Measurements from ENCODE around the gene KCNAB2.

The KCNAB2 gene

DNA sequence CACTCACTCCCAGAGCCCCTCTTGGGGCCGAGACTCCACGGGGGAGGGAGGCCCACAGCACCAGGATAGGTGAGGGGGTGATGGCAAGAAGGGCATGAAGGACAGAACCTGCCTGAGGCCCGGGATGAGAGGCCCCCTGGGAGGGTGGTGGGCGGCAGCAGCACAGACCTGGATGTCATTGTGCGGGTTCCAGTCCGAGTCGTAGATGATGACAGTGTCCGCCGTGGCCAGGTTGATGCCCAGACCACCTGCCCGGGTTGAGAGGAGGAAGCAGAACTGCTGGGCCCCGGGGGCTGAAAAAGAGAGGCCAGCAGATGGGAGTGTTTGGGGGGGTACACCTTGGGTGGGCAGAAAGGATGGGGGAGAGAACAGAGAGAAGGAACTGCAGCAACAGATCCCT lies 84.3 kb downstream of the KCNAB2 start:
- H3K4me3 ChIP-seq (ENCODE audit: low read depth, low read length), result no peak overlapping the region
- DNase-seq (ENCODE audit: low read depth), result no peak
- TF ChIP-seq, protein P1, sequence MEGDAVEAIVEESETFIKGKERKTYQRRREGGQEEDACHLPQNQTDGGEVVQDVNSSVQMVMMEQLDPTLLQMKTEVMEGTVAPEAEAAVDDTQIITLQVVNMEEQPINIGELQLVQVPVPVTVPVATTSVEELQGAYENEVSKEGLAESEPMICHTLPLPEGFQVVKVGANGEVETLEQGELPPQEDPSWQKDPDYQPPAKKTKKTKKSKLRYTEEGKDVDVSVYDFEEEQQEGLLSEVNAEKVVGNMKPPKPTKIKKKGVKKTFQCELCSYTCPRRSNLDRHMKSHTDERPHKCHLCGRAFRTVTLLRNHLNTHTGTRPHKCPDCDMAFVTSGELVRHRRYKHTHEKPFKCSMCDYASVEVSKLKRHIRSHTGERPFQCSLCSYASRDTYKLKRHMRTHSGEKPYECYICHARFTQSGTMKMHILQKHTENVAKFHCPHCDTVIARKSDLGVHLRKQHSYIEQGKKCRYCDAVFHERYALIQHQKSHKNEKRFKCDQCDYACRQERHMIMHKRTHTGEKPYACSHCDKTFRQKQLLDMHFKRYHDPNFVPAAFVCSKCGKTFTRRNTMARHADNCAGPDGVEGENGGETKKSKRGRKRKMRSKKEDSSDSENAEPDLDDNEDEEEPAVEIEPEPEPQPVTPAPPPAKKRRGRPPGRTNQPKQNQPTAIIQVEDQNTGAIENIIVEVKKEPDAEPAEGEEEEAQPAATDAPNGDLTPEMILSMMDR (conservative IDR thresholded peaks at IDR 0.05; ENCODE audit: low read depth, low read length), result no peak

DNA sequence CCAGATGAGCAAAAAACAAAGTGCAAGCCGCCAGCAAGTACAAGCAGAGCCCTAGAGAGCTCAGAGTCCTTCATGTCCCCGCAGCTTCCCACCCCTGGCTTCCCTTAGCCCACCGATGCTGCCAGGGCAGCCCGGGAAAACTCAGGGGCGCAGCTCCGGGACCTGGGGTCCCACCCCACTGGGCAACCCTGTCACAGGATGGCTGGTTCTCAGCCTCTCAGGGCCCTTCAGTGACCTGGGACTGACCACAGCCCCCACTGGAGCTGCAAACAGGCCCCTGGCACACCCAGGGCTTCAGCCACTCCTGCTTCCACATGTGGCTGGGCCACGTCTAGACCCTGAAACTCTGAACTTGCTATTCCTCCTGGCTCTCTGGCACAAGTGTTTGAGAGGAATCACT lies 84.9 kb downstream of the KCNAB2 start:
- TF ChIP-seq, protein P1 (conservative IDR thresholded peaks at IDR 0.05; ENCODE audit: low read depth, low read length), result no peak
- no peak overlapping the region for H3K4me3 ChIP-seq (ENCODE audit: low read depth, low read length)
- DNase-seq (ENCODE audit: low read depth), result no peak

DNA sequence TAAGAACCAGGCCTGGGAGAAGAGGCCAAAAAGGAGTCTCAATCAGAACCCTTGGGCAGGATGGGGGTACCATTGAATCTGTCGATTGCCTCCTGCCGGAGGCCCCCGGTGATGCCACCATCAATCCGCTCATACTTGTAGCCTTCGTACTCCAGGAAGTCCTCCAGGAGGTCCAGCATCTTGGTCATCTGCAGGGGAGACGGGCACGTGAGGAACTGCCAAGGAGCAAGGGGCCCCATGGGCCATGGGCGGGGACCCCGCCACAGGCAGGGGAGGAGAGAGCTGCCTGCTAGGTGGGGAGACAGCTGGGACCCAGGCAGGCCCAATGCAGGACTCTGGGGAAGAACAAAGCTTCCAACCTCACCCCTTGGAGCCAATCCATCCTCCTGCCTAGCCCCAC lies 85.9 kb downstream of the KCNAB2 start:
- TF ChIP-seq, protein P1 (conservative IDR thresholded peaks at IDR 0.05; ENCODE audit: low read depth, low read length), result no peak
- DNase-seq (ENCODE audit: low read depth), result no peak
- H3K4me3 ChIP-seq (ENCODE audit: low read depth, low read length), result no peak overlapping the region

DNA sequence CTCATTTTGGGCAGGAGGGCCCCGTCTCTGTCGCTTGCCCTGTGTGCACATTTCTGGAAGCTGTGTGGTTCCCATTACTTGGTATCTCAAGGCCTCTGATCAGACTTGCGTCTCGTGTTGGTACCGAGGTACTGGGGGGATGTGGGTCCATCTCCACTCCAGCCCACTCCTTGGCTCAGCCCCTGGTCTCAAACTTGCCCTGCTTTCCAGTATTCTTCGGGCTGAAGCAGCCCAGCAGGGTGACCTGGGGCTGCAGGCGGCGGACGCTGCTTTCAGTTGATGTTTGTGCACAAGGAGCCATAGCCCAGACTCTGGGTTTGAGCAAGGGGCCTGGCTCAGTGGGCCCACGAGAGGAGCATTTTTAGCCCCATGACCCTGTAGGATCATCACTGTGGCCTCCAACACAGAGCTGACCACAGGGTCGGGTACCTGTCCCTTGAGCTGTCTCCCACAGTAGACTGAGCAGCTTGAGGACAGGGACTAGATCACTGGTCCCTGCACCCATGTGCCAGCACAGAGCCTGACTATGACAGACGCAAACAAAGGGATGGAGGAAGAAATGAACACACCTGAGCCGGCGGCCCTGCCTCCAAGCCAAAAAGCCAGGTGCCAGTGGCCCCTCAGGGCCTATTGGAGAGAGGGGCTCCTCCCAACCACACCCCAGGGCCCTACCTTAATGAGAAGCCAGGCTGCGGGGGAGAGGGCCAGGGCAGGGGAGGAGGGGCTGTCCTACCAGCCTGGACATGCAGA lies 87.6 kb downstream of the KCNAB2 start:
- DNase-seq (ENCODE audit: low read depth), result no peak

DNA sequence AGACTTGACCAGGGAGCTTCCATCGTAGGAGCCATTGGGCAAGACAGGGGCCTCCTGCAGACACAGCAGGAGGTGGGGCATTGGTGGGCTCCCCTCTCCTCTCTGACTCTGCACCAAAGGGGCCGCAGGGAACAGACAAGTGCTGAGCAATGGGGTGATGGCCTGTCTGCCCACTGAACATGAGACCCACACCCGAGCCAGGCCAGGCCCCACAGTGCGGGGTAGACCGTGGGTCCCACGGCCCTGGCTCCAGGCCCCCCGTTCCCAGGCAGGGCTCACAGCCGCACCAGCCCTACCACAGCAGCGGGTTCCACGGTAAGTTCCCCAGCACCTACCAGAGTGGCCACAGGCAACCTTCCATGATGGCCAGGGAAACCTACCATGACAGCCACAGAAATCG lies 88.5 kb downstream of the KCNAB2 start:
- DNase-seq (ENCODE audit: low read depth), result no peak
- TF ChIP-seq, protein P1 (conservative IDR thresholded peaks at IDR 0.05; ENCODE audit: low read depth, low read length), result no peak
- no peak overlapping the region for H3K4me3 ChIP-seq (ENCODE audit: low read depth, low read length)

More for the DNA sequence above, 87.6 kb downstream of the KCNAB2 start:
- H3K4me3 ChIP-seq (ENCODE audit: low read depth, low read length), result no peak overlapping the region
- TF ChIP-seq, protein P1 (conservative IDR thresholded peaks at IDR 0.05; ENCODE audit: low read depth, low read length), result no peak

DNA sequence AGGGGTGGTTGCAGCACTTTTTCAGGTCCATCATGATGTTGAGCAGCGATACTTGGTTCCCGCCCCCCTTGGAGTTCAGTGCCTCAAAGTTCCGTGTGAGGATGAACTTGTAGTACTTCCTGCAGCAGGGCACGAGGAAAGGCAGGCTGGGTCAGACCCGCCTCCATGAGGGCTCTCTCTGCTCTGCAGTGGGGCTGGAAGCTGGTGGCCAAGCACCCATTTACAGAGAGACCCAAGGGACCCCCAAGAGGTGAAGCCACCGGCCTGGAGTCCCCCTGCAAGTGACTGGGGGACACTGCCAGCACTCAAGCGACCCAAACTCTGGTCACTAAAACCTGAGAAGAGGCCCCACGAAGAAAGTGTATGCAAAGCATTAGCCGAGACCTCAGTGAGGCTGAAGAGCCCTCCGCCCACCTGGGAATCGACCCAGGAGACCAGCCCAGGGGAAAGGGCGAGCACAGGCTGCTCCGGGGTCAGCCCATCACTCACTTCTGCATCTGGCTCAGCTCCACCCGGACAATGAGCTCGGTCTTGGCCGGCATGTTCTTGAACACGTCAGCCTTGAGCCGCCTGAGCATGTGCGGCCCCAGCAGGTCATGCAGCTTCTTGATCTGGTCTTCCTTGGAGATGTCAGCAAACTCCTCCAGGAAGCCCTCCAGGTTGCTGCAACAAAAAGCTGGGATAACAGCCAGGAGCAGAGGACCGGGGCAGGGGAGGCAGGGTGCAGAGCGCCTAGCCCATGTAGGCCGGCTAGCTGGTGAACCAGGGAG lies 89.2 kb downstream of the KCNAB2 start:
- TF ChIP-seq, protein P1 (conservative IDR thresholded peaks at IDR 0.05; ENCODE audit: low read depth, low read length), result no peak
- no peak for DNase-seq (ENCODE audit: low read depth)

More for the DNA sequence above, 89.2 kb downstream of the KCNAB2 start:
- H3K4me3 ChIP-seq (ENCODE audit: low read depth, low read length), result no peak overlapping the region

Measured in choroid plexus epithelial cell (primary cell).